ENCODE results near the gene PRAF2.

The PRAF2 gene, protein sequence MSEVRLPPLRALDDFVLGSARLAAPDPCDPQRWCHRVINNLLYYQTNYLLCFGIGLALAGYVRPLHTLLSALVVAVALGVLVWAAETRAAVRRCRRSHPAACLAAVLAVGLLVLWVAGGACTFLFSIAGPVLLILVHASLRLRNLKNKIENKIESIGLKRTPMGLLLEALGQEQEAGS

DNA sequence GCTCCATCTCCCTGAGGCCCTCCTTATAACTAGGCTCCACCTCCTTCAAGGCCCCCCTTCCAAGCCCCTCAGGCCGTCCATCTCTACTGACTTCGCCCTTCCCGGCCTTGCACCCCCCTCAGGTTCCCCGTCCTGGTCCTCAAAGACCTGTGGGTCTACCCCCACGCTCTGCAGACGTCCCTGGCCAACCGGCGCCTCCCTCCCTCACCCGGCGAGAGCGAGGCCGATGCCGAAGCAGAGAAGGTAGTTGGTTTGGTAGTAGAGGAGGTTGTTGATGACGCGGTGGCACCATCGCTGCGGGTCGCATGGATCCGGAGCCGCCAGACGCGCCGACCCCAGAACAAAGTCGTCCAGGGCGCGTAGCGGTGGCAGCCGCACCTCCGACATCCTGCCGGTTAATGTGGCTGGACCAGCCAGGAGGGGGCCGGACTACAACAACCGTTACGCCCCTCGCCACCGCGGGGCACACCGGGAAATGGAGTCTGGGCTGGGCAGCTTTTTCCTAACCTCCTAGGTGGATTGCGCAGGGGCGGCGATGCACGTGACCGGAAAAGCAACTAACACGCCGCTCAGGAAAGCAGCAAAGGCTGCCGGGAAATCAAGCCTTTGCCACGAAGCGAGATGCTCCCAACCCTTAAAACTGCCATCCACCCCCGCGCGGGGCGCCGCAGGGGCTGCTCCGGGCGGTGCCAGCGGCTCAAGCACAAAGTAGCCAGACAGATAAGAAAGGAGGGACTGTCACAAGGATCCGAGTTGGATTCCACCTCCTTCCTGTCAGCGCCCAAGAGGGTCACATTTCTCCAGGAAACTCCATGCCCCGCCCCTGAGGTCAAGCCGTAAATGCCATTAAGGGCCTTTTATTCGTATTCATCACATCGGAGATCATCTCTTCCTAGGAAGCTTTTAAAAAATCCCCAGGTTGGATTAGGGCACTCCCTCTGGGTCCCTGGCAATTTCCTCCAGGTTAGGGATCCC lies at the start of gene PRAF2:
Gene PRAF2 (minus strand): TSS at position 402 of the 975 bp plus-strand sequence. CDS start 15 bp downstream, at position 387.
- Histone ChIP-seq H3K9me3 (ENCODE audit: low read depth, low read length) (no peaks in the 10 kb centered on the region), H3K27ac (no peak within 1 kb of the TSS), H3K36me3 (ENCODE audit: insufficient read depth, low read length) (no peaks in the 10 kb centered on the region), H3K4me3 (peak within 1 kb of the TSS; percentile 82), H3K9ac (ENCODE audit: insufficient read length) (peak within 1 kb of the TSS; percentile 41)
- peak; percentile 34 for DNase-seq (ENCODE audit: low read depth, low spot score)
- TF ChIP-seq EZH2 (IDR thresholded peaks at IDR 0.05) (no peak), POLR2AphosphoS5 (IDR thresholded peaks at IDR 0.05; ENCODE audit: borderline replicate concordance, low read depth, low read length) (peak; percentile 53; the same call in 1 of the 2 replicates)

DNA sequence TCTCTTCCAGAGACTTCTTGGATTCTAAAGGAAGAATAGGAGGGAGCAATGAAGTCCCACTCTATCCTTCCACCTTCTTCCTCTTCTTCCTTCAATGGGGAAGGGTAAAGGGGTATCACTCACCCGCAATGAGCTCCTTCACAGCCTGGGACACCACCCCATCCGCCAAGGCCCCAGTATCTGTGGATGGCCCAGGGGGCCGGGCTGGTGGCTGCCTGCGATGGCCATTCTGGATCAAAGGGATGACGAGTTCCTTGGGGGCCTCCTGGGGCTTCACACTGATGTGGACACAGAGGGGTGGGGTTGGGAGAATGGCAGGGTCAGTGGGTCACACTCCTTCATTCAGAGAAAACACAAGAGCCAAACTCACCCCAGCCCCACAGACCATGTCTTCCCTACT lies 48.7 kb upstream of the PRAF2 start:
- no peak for TF ChIP-seq FOXP2 (optimal IDR thresholded peaks at IDR 0.05; ENCODE audit: control extremely low read depth, extremely low read length, insufficient read depth)
- no peak for TF ChIP-seq EZH2 (IDR thresholded peaks at IDR 0.05)
- TF ChIP-seq POLR2AphosphoS5 (IDR thresholded peaks at IDR 0.05; ENCODE audit: borderline replicate concordance, low read depth, low read length), result no peak
- Histone ChIP-seq H3K36me3 (ENCODE audit: insufficient read depth, low read length) (no peaks in the 10 kb centered on the region; the same call in 1 of the 2 replicates), H3K9ac (ENCODE audit: insufficient read length) (peak overlapping the region; percentile 94), H3K9me3 (ENCODE audit: low read depth, low read length) (no peaks in the 10 kb centered on the region; the same call in 1 of the 2 replicates), H3K27ac (no peak overlapping the region), H3K4me3 (peak overlapping the region; percentile 87)
- no peak for DNase-seq (ENCODE audit: low read depth, low spot score)

DNA sequence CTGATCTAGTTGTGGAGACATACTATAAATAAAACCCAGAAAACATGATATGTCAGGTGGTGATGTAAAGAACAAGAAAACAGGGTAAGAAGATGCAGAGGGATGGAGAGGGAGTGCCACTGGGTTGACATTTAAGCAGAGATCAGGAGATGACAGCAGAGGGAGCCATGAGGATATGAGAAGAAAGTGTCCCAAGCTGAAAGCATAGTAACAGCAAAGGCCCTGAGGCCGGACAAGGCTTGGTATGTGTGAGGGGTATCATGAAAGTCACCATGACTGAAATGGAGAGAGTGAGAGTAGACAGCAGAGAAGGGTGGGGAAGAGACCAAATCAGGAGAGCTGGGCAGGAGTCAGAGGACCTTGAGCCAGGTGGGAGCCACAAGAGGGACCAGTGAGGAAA lies 46.3 kb upstream of the PRAF2 start:
- Histone ChIP-seq H3K4me3 (no peak overlapping the region), H3K9ac (ENCODE audit: insufficient read length) (no peak overlapping the region), H3K36me3 (ENCODE audit: insufficient read depth, low read length) (peaks cover 10% of the 10 kb centered on the region; the same call in 1 of the 2 replicates), H3K27ac (no peak overlapping the region), H3K9me3 (ENCODE audit: low read depth, low read length) (no peaks in the 10 kb centered on the region; the same call in 1 of the 2 replicates)
- TF ChIP-seq POLR2AphosphoS5 (IDR thresholded peaks at IDR 0.05; ENCODE audit: borderline replicate concordance, low read depth, low read length), result no peak
- no peak for TF ChIP-seq EZH2 (IDR thresholded peaks at IDR 0.05)
- TF ChIP-seq FOXP2 (optimal IDR thresholded peaks at IDR 0.05; ENCODE audit: control extremely low read depth, extremely low read length, insufficient read depth), result no peak
- DNase-seq (ENCODE audit: low read depth, low spot score), result no peak

DNA sequence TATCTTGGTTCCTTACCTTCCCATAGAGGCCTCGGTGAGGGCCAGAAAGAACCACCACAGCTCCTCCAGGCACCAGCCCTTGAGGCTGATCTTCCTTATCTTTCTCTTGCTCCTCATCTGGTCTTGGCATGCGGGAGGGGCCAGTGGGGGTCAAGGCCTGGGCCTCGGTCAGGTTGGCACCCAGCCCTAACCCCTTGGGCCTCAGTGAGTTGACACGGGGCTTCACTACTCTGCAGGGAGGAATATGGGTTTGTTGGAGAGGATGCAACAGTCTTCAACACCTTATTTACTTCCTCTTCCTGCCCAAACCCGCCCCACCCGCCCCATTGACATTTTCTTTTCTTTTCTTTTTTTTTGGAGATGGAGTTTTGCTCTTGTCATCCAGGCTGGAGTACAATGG lies 43.8 kb upstream of the PRAF2 start:
- Histone ChIP-seq H3K9me3 (ENCODE audit: low read depth, low read length) (no peaks in the 10 kb centered on the region; the same call in 1 of the 2 replicates), H3K36me3 (ENCODE audit: insufficient read depth, low read length) (peaks cover 13% of the 10 kb centered on the region; the same call in 1 of the 2 replicates), H3K4me3 (no peak overlapping the region), H3K9ac (ENCODE audit: insufficient read length) (no peak overlapping the region), H3K27ac (no peak overlapping the region)
- TF ChIP-seq POLR2AphosphoS5 (IDR thresholded peaks at IDR 0.05; ENCODE audit: borderline replicate concordance, low read depth, low read length) (no peak), FOXP2 (optimal IDR thresholded peaks at IDR 0.05; ENCODE audit: control extremely low read depth, extremely low read length, insufficient read depth) (no peak), EZH2 (IDR thresholded peaks at IDR 0.05) (no peak)
- no peak for DNase-seq (ENCODE audit: low read depth, low spot score)

DNA sequence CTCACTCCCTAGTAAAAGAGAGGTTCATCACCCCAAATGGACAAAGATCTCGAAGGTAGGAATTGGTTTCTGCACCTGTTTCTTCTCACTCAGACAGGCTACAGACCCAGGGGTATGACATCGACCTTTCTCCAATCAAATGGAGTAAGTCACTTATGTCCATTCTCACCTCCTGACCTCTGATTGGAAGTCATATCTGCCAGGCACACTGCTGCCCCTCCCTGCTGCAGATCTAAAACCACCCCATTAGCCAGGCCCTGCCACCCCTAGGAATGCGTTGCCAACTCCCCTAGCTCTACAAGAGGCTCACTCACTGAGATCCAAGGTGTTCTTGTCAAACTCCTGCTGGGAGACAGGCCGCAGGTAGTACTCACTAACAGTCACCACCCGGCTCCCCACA lies 42.9 kb upstream of the PRAF2 start:
- no peak overlapping the region for H3K9ac ChIP-seq (ENCODE audit: insufficient read length)
- no peak for DNase-seq (ENCODE audit: low read depth, low spot score)
- H3K36me3 ChIP-seq (ENCODE audit: insufficient read depth, low read length), result peaks cover 13% of the 10 kb centered on the region; the same call in 1 of the 2 replicates
- no peaks in the 10 kb centered on the region; the same call in 1 of the 2 replicates for H3K9me3 ChIP-seq (ENCODE audit: low read depth, low read length)
- no peak overlapping the region for H3K4me3 ChIP-seq
- TF ChIP-seq POLR2AphosphoS5 (IDR thresholded peaks at IDR 0.05; ENCODE audit: borderline replicate concordance, low read depth, low read length), result no peak
- TF ChIP-seq FOXP2 (optimal IDR thresholded peaks at IDR 0.05; ENCODE audit: control extremely low read depth, extremely low read length, insufficient read depth), result no peak
- no peak for TF ChIP-seq EZH2 (IDR thresholded peaks at IDR 0.05)
- H3K27ac ChIP-seq, result no peak overlapping the region

DNA sequence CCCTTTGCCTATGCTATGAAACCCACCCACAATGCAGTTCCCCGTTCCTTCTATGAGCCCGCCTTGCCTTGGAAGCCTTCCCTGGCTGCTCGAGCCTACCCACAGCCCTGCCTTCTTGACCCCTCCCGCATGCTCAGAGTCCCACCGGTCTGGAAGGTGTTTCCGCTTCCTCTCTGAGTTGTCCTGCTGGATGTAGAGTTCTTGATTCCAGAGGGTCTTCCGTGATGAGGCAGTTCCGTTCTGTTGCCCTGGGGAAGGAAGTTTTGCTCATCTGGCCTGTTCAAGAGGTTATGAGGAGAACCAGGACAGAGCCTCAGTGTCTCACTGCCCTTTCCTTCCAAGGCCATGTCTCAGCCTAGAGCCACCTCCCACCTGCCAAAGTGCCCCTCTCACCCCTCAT lies 42.3 kb upstream of the PRAF2 start:
- Histone ChIP-seq H3K9me3 (ENCODE audit: low read depth, low read length) (no peaks in the 10 kb centered on the region; the same call in 1 of the 2 replicates), H3K36me3 (ENCODE audit: insufficient read depth, low read length) (peaks cover 13% of the 10 kb centered on the region; the same call in 1 of the 2 replicates), H3K9ac (ENCODE audit: insufficient read length) (no peak overlapping the region), H3K4me3 (no peak overlapping the region), H3K27ac (no peak overlapping the region)
- no peak for TF ChIP-seq POLR2AphosphoS5 (IDR thresholded peaks at IDR 0.05; ENCODE audit: borderline replicate concordance, low read depth, low read length)
- no peak for TF ChIP-seq FOXP2 (optimal IDR thresholded peaks at IDR 0.05; ENCODE audit: control extremely low read depth, extremely low read length, insufficient read depth)
- no peak for TF ChIP-seq EZH2 (IDR thresholded peaks at IDR 0.05)
- no peak for DNase-seq (ENCODE audit: low read depth, low spot score)

DNA sequence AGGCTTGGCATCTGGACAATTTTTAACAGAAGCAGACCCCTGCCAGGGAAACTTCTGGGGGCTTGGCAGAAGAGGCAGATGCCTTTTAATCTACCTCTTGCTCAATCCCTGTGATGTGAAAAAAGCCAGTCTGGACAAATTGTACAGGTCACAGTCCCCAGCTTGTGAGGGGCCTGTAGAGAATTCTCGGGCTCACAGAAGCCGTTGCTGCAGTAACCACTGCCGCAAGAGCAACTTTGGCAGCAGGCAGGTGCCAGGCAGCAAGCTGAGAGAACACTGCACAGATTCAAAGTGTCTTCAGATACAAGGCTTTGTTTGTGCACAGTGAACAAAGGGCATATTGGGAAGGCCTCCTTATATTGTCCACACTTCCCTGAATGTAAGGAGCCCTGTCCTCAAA lies 38.0 kb upstream of the PRAF2 start:
- DNase-seq (ENCODE audit: low read depth, low spot score), result no peak
- no peak for TF ChIP-seq FOXP2 (optimal IDR thresholded peaks at IDR 0.05; ENCODE audit: control extremely low read depth, extremely low read length, insufficient read depth)
- no peak for TF ChIP-seq POLR2AphosphoS5 (IDR thresholded peaks at IDR 0.05; ENCODE audit: borderline replicate concordance, low read depth, low read length)
- no peak for TF ChIP-seq EZH2 (IDR thresholded peaks at IDR 0.05)
- Histone ChIP-seq H3K4me3 (no peak overlapping the region), H3K27ac (no peak overlapping the region), H3K9ac (ENCODE audit: insufficient read length) (no peak overlapping the region), H3K9me3 (ENCODE audit: low read depth, low read length) (no peaks in the 10 kb centered on the region), H3K36me3 (ENCODE audit: insufficient read depth, low read length) (peaks cover 8% of the 10 kb centered on the region; the same call in 1 of the 2 replicates)

DNA sequence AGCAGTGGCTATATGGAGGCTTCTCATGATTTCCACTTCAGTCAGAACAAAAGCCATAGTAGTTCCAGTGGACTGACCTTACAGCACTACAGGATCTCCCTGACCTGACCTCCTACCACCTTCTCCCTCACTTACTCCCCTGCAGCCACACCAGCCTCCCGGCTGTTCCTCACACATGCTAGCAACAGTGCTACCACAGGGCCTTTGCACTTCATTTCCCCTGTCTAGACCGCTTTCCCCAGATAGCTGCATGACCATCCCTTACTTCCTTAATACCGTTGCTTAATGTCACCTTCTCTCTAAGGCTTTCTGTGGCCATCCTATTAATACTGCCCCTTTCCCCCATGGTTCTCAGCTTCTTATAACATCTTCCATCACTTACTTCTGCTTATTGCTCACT lies 36.6 kb upstream of the PRAF2 start:
- TF ChIP-seq EZH2 (IDR thresholded peaks at IDR 0.05), result no peak
- no peak for TF ChIP-seq POLR2AphosphoS5 (IDR thresholded peaks at IDR 0.05; ENCODE audit: borderline replicate concordance, low read depth, low read length)
- TF ChIP-seq FOXP2 (optimal IDR thresholded peaks at IDR 0.05; ENCODE audit: control extremely low read depth, extremely low read length, insufficient read depth), result no peak
- peaks cover 3% of the 10 kb centered on the region; the same call in 1 of the 2 replicates for H3K36me3 ChIP-seq (ENCODE audit: insufficient read depth, low read length)

More for the DNA sequence above, 36.6 kb upstream of the PRAF2 start:
- Histone ChIP-seq H3K9me3 (ENCODE audit: low read depth, low read length) (no peaks in the 10 kb centered on the region), H3K27ac (no peak overlapping the region), H3K9ac (ENCODE audit: insufficient read length) (no peak overlapping the region), H3K4me3 (no peak overlapping the region)
- no peak for DNase-seq (ENCODE audit: low read depth, low spot score)
